ENCODE results near the gene KRTAP2-1.
"Not testable (repeated sequence)": the region's sequence is repeated elsewhere in the genome, so short reads cannot be mapped to it uniquely, and the experiment has no call there.

KRTAP2-1 gene

DNA sequence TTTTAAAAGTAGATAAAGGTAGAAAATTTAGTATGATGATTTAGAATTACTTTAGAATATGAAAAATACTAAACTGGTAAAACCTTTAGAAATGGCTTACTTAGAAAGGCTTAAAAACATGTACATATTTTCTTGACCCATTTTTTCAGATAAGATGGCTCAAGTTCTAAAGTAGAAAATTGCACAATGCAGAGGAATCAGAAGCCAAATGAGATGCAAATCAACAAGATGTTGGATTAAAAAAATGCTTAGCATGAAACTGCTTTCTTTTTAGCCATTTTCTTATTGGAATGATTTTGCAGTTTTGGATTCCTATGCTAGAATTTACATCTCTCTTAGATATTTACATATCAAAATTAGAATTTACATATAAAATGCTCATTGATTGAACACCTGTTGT is 36.7 kb downstream of the KRTAP2-1 start:
- no peak for DNase-seq

GRCh38 chr17:41009936-41010335 is 37.2 kb downstream of the KRTAP2-1 start:
- DNase-seq: no peak

GRCh38 chr17:41009301-41009760 is 37.8 kb downstream of the KRTAP2-1 start:
- DNase-seq: no peak

GRCh38 chr17:41008811-41009210 is 38.3 kb downstream of the KRTAP2-1 start, which contains the start of gene KRTAP3-1:
KRTAP3-1 (minus strand) TSS chr17:41009128; CDS start chr17:41009074, 54 bp downstream.
- no peak for DNase-seq

GRCh38 chr17:41004397-41004796 is 42.7 kb downstream of the KRTAP2-1 start:
- no peak for DNase-seq

DNA sequence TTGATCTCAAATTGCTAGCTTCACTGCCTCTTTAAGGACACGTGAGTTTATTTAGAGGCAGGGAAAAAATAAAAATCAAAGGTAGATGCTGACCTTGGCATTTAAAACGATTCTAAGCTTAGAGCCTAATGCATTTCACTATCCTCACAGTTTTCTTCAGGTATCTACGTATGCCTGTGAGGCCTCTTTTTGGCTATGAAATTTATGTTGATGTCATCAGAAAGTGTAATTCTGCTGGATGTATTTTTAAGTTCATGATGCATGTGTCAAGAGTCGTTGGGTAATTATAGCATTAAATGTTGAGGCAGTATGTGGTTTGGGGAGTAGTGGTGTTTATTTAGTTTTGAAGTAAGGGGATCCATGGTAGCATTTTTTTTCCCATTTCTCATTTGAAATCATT is 43.2 kb downstream of the KRTAP2-1 start:
- no peak for DNase-seq

DNA sequence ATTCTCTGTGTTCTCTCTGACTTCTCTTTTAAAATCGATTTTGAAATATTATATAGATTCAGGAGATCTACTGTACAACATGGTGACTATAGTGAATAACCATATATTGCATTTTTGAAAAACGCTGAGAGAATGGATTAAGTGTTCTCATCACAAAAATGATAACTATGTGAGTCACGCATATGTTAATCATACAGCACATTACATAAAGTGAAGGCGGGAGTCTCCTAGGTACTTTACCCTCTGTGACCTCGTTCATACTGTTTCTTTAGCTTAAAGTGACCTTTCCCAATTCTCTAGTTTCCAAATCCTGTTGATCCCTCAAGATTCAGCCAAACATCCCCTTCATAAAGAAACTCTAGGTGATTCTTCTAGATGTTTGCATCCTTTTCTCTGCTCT is 44.3 kb downstream of the KRTAP2-1 start:
- DNase-seq: no peak

DNA sequence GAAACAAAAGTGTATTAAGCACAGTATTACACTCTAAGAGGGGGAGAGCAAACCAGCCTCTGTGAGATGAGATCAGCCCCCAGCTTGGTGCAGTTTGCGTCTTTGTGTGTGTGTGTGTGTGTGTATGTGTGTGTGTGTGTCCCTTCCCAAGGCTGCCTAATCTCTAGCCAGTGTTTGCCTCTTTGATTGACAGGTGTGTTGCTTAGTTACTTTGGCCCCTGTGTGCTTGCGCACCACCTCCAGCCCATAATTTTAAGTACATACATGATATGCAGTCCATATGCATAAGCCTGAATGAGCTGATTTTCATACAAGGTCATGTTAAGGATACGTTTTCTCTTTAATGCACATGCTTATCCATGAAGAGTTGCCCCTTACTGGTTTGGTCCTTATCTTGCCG is 45.3 kb downstream of the KRTAP2-1 start:
- no peak for DNase-seq

DNA sequence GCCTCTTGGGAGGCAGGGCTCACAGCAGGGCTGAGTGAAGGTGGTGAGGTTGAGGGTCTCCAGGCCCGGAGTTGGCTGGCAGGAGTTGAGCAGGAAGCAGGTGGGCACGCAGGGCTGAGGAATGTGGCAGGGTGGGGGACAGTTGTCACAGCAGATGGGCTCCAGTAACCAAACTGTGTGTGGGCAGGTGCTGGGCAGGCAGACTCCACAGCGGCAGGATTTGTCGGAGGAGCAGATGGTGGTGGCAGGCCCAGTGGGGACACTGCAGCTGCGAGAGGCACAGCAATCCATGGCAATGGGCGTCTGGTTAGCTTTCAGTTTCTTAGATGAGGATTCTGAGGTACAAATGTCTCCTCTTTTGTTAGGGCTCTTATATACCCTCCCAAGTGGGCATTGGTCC is 47.6 kb downstream of the KRTAP2-1 start, which contains the start of gene KRTAP3-2:
Gene KRTAP3-2 (minus strand): TSS at position 344 of the 400 bp plus-strand sequence. CDS start 53 bp downstream, at position 291.
- DNase-seq: not testable (repeated sequence)

GRCh38 chr17:40997361-40997760 is 49.8 kb downstream of the KRTAP2-1 start:
- DNase-seq: no peak

DNA sequence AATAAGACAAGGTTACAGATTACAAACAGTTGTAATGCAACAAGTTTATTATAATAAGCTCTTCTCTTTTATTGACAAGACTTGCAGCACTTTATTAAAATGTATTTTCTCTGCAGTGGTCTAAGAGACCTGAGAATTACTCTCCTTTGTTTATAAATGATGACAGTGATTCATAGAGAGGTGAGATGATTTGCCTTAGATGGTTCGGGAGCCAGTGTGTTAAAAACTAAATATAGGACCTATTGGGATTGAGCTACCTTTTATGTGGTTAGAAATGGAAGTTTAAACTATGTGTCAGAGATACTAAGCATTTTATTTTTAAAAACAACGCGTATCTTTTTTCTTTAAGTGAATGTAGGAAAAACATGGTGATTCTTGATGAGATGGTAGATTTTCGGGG is 50.3 kb downstream of the KRTAP2-1 start:
- no peak for DNase-seq
